T47D (cell line): ENCODE data around the gene RECQL5.
"Not testable (repeated sequence)": the region's sequence is repeated elsewhere in the genome, so short reads cannot be mapped to it uniquely, and the experiment has no call there.

Source experiments
- DNase-seq, 2 experiments: peaks; one replicate each; pipeline versions ENCODE4 v3.0.0 to v3.0.0-alpha.2; 2011 to 2012; ENCODE audit warnings: low read depth in 1 of 2, low spot score in 1 of 2
- JUND ChIP-seq: IDR thresholded peaks from 2 replicates; pipeline ENCODE4 v1.6.1; 2012; ENCODE audit warnings: low read depth
- in situ Hi-C: cut with HindIII; loops from 2 replicates; pipeline ENCODE4 v1.10.0; 2016; ENCODE audit warnings: low sequenced_read_pairs, low pct_unique_long_range_greater_than_20kb

The RECQL5 gene

GRCh38 chr17:75594499-75595283, 72.3 kb downstream of the RECQL5 start:
- TF ChIP-seq JUND, result no peak
- no peak for DNase-seq
- in situ Hi-C loops, result no loop called here

GRCh38 chr17:75593430-75593829, 73.5 kb downstream of the RECQL5 start:
- in situ Hi-C loops, DNase-seq: not testable (repeated sequence)

GRCh38 chr17:75592348-75593020, 74.5 kb downstream of the RECQL5 start:
- in situ Hi-C loops, result no loop called here
- TF ChIP-seq JUND, result no peak
- no peak for DNase-seq

- in situ Hi-C loops, result no loop called here
- DNase-seq, result no peak
- no peak for TF ChIP-seq JUND
These were observed 75.1 kb downstream of the RECQL5 start for GRCh38 chr17:75591722-75592302.

GRCh38 chr17:75590849-75591721, 75.9 kb downstream of the RECQL5 start:
- TF ChIP-seq JUND, result no peak
- in situ Hi-C loops, result no loop called here
- DNase-seq, result no peak

- DNase-seq, result no peak
- in situ Hi-C loops, result no loop called here
- no peak for TF ChIP-seq JUND
These were observed 76.6 kb downstream of the RECQL5 start for GRCh38 chr17:75590314-75590761.

- TF ChIP-seq JUND, result no peak
- DNase-seq, result no peak
- in situ Hi-C loops, result no loop called here
These were observed 77.0 kb downstream of the RECQL5 start for GRCh38 chr17:75589919-75590303.

- no peak for TF ChIP-seq JUND
- DNase-seq, result peak; percentile 94 to 100
These were observed 77.7 kb downstream of the RECQL5 start for GRCh38 chr17:75589012-75589918.

GRCh38 chr17:75588596-75589011, 78.3 kb downstream of the RECQL5 start:
- TF ChIP-seq JUND, result no peak
- DNase-seq, result peak in 1 of 2 experiments; percentile 30
- in situ Hi-C loops, result no loop called here

More at GRCh38 chr17:75589012-75589918, 77.7 kb downstream of the RECQL5 start:
- in situ Hi-C loops, result no loop called here

- in situ Hi-C loops, result no loop called here
These were observed 79.0 kb downstream of the RECQL5 start, which contains the start of gene MYO15B for GRCh38 chr17:75587675-75588595. MYO15B (plus strand) TSS chr17:75587800; CDS start chr17:75588058, 258 bp downstream.

More at GRCh38 chr17:75587675-75588595, 79.0 kb downstream of the RECQL5 start, which contains the start of gene MYO15B:
- no peak for DNase-seq
- no peak for TF ChIP-seq JUND
